T follicular helper cell (primary cell): ENCODE data around the gene GLIPR1L1.
"Not testable (repeated sequence)": the region's sequence is repeated elsewhere in the genome, so short reads cannot be mapped to it uniquely, and the experiment has no call there.

Experiments
- DNase-seq: peaks from one replicate; pipeline ENCODE4 v3.0.0-alpha.2; 2020; ENCODE audit warnings: low read depth
- total RNA-seq, 2 experiments: gene quantifications; one replicate each; lab custom pipeline; 2026; lab: John Stamatoyannopoulos, UW

The GLIPR1L1 gene
- total RNA-seq: 0 reads per million in 2 experiments

GRCh38 chr12:75334384-75335030, at the start of gene GLIPR1L1:
GLIPR1L1 (plus strand) TSS chr12:75334670; CDS start chr12:75334729, 59 bp downstream.
- peak; percentile 71 for DNase-seq

- no peak for DNase-seq
These were observed 45.6 kb upstream of the GLIPR1L1 start for GRCh38 chr12:75288860-75289259.

GRCh38 chr12:75289753-75290152, 44.7 kb upstream of the GLIPR1L1 start:
- no peak for DNase-seq

GRCh38 chr12:75291014-75291413, 43.5 kb upstream of the GLIPR1L1 start:
- no peak for DNase-seq

GRCh38 chr12:75294336-75294735, 40.1 kb upstream of the GLIPR1L1 start:
- DNase-seq: no peak

- no peak for DNase-seq
These were observed 39.7 kb upstream of the GLIPR1L1 start for GRCh38 chr12:75294797-75295196.

GRCh38 chr12:75302225-75302624, 32.2 kb upstream of the GLIPR1L1 start:
- DNase-seq: no peak

GRCh38 chr12:75302781-75303180, 31.7 kb upstream of the GLIPR1L1 start:
- no peak for DNase-seq

- no peak for DNase-seq
These were observed 28.8 kb upstream of the GLIPR1L1 start for GRCh38 chr12:75305412-75306332.

GRCh38 chr12:75308279-75308678, 26.2 kb upstream of the GLIPR1L1 start:
- DNase-seq: no peak

GRCh38 chr12:75311369-75311768, 23.1 kb upstream of the GLIPR1L1 start:
- DNase-seq: no peak

- no peak for DNase-seq
These were observed 19.0 kb upstream of the GLIPR1L1 start for GRCh38 chr12:75315518-75315917.

- no peak for DNase-seq
These were observed 16.7 kb upstream of the GLIPR1L1 start for GRCh38 chr12:75317784-75318183.

GRCh38 chr12:75322464-75322863, 12.0 kb upstream of the GLIPR1L1 start:
- no peak for DNase-seq

- no peak for DNase-seq
These were observed 10.8 kb upstream of the GLIPR1L1 start for GRCh38 chr12:75323663-75324062.

- DNase-seq: no peak
These were observed 6.8 kb upstream of the GLIPR1L1 start for GRCh38 chr12:75327642-75328041.

GRCh38 chr12:75329918-75330826, 4.3 kb upstream of the GLIPR1L1 start, which contains the start of gene CAPS2:
CAPS2 (minus strand) TSS chr12:75330324; CDS start chr12:75326498, 3,826 bp downstream.
- DNase-seq: peak; percentile 52

GRCh38 chr12:75337905-75338304, 3.4 kb downstream of the GLIPR1L1 start:
- DNase-seq: no peak

- DNase-seq: no peak
These were observed 7.4 kb downstream of the GLIPR1L1 start for GRCh38 chr12:75341873-75342272.

- no peak for DNase-seq
These were observed 11.1 kb downstream of the GLIPR1L1 start for GRCh38 chr12:75345531-75345930.

GRCh38 chr12:75346215-75346614, 11.7 kb downstream of the GLIPR1L1 start:
- DNase-seq: not testable (repeated sequence)

- DNase-seq: no peak
These were observed 15.5 kb downstream of the GLIPR1L1 start for GRCh38 chr12:75349946-75350345.
